HG02588 (cell line): ENCODE measurements around the gene PAPPA.

Source experiments
- ATAC-seq: cut with Tn5 transposase; IDR thresholded peaks from one replicate; pipeline ENCODE4 v1.9.1; 2021; ENCODE audit warnings: mild to moderate bottlenecking, moderate library complexity; ENCODE audit not compliant: unreplicated experiment

The PAPPA gene

DNA sequence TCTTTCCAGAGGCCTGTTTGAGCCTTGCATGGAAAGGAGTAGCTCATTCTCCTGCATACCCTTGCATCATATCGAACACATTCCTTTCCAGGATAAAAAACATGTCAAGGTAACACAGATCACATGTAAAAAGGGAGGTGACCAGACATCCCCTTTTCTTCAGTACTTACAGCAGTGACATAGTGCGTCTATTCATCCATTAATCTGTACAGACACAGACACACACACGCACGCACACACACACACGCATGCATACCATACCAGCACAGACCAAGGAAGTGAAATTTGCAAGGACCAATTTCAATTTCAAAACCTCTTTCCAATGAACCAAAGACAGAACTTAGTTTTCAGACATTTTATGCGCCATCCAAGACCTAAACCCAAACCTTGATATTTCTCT lies 256.0 kb downstream of the PAPPA start:
- ATAC-seq: no peak

DNA sequence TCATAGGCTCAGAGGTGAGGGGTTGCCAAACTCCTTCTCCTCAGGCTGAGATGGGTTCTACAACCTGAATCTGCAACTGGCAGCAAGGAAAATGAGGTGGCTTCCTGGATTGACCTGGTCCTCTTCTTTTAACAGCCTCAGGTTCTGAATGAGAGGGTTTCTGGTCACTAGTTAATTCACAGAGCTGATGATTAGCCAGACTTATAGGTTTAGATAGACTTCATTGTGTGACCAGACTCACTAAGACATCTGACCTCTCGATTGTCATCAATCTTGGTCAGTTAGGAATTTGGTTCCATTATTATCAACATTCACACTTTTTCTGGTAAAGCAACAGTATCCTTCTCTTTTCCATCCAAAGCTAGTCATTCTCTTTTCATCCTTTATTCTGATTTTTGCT lies 257.9 kb downstream of the PAPPA start:
- ATAC-seq: no peak

DNA sequence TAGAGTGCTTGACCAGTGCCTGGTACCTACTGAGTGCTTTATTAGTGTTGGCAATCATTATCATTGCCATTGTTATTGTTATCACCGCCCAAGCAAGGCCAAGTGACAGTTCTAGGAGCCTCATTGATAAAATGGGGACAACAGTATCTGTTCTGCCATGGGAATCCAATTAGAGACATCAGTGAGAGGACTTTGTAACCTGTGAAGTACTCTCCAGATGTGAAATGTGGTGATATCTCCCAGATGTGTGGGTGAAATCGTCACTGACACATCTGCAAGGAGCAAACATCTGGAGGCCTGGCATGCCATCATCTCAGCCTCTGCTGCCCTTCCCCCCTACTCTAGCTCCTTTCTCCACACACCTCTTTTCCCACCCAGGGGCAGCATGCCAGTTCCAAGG lies 260.8 kb downstream of the PAPPA start:
- no peak for ATAC-seq

DNA sequence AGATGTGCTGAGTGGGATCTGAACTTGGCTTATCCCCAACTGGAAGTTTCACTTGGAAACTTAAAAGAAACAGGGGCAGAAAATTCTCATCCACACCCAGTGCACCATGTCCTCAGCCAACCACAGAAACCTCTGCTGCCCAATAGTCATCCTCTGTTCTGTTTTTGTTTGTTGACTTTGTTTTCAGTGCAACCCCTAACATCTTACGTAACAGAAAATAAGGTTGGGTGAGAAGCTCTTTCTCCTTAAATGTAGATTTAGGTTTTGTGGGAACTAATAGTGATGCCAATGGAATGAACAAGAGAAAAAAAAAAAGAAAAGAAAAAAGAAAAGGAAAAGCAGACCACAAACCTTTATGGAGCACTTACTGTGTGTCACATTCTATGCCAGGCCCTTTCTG lies 262.8 kb downstream of the PAPPA start:
- ATAC-seq: no peak

DNA sequence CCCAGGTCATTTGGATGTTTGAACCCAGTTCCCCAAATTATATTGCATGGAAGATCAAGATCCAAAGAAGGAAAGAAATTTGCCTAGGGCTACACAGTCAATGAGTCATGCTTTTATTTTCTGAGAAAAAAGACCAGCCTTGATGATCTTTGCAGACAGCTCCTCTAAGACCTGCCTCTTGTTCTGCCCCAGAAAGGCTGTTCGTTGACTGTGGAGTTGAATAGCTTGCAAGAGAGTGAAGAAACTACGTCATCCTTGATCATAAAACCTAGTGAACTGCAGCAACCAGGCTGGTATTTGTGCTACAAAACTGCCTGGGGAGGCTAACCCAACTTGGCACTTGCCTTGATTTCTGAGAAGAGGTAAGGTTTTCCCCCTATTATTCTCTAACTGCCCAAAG lies 263.9 kb downstream of the PAPPA start:
- no peak for ATAC-seq

DNA sequence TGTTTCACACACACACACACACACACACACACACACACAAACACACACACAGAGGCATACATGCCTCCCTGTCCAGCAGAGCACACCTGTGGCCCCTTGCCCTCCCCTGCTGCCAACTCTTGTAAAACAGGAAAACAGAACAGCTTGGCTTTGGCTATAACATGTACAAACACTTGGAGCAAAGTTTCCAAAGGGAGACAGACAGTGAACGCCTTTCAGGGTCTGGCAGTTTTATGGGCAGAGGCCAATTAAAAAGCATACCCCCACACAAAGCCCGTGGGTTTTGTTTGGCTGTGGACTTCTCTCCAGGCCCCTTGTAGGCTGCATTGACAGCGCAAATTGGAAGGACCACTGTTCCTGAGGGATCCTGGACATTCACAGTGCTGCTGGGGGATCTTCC lies 265.6 kb downstream of the PAPPA start:
- no peak for ATAC-seq

DNA sequence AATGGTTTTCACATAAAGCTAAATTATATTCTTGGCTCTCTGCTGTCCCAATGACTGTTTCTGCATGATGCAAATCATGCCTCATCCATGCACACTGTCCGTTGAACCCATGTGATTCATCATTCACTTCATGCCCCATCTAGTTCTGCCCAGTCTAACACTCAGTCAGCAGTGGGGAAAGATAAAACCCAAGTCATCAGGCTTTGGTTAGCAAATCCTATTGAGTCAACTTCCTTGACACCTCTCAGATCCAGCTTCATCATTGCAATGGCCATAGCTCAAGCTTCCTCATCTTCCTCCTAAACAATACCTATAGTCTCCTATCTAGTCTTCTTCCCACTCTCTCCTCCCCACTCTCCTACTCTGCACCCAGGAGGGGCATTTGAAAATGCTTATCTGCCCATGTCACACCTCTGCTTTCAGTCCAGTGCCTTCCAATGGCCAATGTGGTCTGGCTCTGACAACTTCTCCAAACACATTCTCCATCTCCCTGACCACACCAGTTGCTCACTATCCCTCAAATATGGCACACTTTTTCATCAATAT lies 267.5 kb downstream of the PAPPA start:
- no peak for ATAC-seq

DNA sequence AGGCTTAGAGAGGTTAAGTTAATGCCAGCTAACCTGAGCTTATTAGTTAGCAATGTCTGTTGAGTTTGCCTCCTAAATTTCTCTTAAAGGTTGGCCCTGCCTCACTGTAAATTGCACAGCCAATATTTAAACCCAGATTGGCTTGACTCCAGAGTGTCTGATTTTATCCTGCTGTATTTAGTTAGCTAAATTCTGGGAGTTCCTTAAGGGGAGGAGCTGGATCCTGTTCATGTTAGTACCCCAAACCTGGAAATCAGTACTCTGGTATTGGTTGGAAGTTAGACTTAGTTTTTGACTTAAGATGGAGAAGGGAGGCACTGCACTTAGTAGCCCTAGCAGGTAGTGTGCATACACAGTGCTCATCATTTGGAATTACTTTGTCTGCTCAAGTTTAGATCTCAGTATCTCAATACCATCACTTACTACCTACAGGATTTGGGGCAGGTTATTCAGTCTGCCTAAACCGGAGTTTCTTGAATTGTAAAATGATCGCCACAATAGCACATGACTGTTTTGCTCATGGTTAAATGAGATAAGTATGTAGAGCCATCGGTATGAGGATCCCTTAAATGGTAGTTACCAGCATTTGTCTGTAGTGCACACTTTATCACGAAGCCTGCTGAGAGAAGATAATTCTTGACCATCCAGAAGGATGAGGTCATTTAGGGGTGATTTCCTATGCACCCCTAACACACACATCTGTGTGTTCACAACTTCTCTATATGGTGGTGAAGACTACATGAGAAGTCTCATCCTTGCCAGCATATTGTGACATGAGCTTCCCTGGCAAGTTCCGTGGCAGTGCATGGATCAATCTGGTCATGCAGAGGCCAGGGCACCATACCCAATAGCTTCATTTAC lies 268.8 kb downstream of the PAPPA start:
- ATAC-seq: no peak

DNA sequence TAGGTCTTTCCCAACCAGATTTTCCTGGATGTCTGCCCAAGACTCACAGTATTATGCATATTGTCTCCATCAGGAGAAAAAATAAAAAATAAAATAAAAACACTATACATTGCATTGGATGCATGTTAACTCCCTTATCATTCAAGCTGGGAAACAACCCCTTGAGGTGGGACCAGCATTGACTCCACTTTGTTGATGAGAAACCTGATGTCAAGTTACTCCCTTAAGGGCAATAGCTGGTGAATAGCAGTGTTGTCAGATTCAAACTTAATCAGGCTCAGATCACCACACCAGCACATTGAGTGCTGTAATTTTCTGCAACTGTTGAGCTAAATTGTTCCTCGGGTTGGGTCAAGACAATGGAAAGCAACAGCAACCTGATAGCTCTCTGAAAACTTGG lies 269.6 kb downstream of the PAPPA start:
- no peak for ATAC-seq

DNA sequence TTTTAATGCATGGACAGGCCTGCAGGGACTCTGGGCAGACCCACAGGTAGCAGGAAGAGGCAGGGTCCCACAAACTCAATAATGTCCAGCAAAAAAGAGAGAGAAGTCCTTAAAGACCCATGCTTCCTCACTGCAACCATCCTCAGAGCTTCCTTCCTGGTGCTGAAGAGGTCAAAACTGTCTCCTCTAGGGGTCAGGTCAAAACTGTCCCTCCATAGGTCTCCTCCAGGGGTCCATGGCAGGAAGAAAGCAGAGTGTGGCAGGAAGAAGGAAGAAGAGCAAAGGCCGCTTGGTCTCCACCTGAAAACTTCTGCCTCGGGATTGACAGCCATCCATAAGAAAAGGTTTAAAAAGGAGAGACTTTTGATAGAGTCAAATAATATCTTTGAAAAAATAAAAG lies 271.7 kb downstream of the PAPPA start:
- ATAC-seq: no peak

DNA sequence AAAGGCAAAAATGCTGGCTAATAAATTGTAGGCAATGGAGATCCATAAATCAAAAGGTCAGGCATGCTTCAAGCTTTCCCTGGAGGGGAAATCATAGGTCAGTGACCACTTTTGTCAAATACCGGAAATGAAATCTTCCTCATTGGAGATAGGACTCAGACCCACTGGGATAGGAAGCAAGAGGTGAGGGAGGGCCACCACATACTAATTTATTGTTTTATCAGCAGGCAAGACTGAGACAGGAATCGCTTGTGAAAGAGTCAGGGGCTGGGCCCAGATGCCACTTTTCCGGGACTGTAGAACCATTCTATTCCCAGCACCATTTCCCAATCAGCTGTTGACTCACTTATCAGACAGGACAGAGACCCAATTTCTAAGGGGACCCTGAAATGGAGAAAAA lies 277.3 kb downstream of the PAPPA start:
- ATAC-seq: no peak

DNA sequence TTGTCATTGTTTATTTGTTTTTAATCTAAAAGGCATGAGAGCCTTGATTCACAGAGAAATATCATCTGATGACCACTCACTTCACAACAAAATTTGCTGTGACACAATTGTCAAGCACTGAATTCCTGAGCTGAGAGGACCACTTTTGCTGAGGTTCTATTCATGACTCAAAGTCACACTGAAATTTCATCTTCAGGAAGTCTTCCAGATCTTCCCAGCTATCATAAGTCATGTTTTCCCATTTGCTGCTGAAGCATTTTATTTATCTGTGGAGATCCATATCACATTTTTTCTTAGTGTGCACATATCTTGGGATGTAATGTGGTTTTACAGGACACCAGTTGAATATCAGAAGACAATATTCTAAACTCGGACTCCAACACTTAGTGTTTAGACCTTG lies 278.5 kb downstream of the PAPPA start:
- ATAC-seq: no peak

DNA sequence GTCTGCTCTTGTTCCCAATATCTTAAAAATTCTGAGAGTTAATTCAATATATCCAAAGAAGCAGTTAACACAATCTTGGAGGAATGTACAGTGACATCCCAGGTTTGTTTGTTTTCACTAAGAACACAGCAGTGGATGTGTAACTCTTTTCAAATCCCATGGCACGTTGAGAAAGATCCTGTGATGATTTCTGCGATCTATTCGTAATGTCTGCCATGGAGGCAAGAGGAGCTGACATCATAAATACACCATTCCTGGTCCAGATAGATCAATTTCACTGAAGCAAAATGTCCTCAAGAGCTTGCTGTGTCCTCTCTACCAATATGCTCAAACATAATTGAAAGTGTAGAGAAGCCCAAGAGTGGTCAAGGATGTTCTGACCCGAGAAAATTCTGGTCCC lies 280.7 kb downstream of the PAPPA start:
- ATAC-seq: no peak

DNA sequence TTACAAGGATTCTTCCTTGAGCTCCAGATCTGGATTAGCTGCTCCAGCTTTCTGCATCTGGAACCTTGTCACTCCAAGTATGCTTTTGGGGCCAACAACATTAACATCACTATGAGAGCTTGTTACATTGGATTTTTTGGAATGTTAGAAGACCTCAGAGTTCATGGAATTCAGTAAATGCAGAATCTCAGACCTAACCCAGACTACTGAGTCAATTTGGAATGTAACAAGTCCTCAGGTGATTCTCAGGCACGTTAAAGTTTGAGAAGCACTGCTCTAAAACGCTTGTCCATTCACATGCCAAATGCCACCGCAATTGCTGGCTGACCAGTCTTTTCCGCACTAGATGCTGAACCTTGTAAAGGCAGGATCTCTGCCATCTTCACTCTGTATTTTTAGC lies 282.1 kb downstream of the PAPPA start:
- no peak for ATAC-seq

DNA sequence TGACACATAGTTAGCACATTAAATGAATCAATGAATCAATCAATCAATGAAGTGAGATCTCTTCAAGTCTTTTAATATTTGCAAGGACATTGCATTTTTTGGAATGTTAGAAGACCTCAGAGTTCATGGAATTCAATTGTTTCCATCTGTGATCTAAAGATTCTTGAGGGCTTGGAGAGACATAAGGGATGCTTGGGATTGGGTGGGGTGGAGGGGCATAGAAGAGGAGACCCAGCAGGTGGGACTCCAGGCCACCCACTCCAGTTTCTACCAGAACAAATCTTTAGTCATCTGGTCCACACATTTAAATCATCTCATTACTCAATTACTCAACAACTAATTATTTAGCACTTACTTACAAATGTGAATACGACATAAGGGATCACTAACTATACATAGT lies 282.5 kb downstream of the PAPPA start:
- no peak for ATAC-seq

DNA sequence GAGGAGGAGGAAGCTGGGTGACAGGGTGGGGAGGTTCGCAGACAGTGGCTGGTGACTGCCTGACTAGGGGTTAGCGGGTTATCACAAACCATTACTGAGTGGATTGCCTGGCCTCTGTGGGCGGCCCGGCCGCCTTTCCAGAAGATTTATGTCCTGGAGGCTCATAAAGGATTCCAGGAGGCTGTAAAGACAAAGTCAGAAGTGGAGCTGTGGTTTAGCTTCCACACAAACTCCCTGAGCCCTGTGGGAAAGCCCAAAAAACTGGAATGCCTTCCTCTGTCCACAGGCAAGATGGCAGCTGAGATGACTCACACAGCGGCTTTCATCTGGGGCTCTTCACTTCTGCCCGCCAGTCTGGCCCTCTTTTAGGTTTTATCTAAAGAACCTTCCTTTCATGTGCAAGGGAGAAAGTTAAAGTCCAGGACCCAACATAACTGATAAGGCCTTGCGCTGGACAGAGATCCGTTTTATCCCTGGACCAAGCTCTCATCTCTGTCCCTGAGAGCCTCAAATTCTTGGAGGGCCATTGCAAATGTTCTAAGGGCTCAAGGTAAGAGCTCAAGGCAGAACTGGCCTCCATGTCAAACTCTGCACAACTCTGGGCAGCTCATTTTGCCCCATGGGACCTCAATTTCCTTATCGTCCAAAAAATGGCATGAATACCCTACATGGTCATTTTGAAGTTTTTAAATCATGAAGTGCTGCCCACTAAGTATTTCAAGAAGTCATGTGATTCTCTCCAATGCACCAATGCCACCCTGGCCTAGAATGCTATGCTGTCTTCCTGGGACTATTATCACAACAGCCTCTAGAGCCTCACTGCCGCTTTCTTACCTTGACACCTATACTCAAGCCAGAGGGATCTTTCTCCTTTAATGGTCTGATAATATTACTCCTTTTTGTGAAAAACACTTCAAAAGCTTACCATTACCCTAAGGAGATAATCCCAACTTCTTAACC lies 284.1 kb downstream of the PAPPA start:
- ATAC-seq: no peak

DNA sequence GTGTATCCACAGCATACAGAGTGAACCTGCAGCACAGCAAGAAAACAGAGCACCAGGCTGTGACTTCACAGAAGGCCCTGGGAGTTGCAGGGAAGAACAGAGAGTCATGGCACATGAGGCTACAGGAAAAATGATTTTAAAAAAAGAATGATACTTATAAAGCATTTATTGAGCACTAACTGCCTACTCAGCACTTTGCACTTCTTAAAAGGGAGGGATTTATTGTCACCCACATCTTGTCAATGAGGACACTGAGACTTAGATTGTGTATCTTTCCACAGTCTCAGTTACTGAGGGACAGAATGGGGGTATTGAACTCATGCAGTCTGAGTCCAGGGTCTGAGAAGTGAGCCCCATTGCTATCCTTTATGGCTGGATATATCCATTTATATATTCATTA lies 288.9 kb downstream of the PAPPA start:
- ATAC-seq: no peak

DNA sequence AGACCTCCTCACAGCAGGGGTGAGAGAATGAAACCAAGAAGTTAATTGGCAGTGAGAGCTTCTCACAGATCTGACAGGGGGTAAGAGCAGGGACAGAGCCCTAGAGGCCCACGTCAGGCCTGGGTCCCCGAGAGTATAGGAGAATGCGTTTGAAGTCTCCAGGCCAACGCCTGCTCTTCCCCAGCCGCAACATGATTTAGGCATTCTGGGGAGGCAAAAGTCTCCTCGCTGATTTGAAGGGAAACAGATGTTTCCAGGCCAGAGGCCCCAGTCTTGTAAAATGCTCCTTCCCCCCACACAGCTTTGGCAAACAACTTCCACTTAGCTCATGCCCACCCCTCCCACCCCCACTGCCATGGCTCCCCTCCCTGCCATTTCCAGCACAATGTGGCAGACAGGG lies 294.3 kb downstream of the PAPPA start:
- ATAC-seq: no peak

DNA sequence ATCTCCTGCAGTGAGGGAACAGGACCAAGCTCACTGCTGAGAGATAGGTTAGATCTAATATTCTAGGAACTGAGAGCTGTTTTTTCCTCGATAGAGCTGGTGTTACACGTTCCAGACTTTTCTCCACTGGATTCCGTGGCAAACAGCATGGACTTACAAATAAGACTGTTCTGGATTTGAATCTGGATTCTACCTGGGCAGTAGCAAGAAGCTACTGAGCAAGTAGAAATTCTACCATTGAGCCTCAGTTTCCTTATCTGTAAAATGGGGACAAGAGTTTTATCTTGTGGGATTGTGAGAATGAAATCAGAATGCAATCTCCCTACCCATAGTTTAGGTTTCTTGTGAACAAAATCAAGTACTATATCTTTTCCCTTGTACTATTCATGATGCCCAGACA lies 294.8 kb downstream of the PAPPA start:
- no peak for ATAC-seq

DNA sequence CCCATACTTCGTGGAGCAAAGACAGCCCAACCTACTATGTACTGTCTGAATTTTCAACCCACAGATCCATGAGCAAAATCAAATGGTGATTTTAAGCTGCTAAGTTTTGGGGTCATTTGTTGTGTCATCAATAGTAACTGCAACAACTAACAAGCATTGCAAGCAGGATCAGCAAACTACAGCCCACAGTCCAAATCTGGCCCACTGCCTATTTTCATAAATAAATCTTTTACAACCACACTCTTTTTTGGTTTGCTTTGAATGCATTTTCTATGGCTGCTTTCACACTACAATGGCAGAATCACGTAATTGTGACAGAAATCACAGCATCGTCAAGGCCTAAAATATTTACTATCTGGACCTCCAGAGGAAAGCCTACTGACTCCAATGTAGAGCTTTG lies 296.4 kb downstream of the PAPPA start:
- ATAC-seq: no peak

DNA sequence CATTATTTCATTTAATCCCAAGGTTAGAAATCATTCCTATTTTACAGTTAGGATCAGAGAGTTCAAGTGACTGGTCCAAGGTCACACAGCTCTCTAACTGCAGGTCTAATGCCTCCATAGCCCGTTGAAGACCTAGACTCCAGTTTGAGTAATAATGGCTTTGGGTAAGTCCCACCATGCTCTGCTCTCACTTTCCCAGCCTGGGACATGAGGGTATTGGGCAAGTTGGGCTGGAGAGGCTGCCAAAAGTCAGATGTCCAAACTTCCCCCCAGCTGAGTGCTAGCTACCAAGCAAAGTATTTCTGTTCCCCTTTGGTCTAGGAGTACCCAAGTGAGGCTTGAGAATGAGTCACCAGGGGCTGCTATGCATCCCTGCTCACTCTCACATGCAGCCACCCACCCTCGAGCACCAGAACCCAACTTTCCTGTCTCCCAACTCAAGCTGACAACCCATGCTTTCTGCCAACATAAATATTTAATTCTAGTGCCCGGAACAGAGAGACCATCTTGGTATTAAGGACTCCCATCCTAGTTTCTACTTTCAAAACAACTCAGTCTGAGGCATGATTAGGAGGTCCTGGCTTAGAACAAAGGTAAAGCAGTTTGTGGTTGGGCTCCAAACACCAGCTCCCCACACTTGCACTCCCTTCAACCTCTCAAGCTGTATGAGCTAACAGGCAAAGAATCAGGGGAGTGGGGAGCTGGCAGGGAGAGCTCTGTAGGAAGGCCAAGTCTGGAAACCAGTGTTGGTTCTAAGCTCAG lies 297.0 kb downstream of the PAPPA start:
- peak; percentile 93 for ATAC-seq
